Measurements from ENCODE around the gene PABPN1L. TPM values are rescaled to one million over a fixed set of nuclear protein-coding genes. Genes with fewer than 3 reads are reported as not detected.
A peak's percentile ranks its signal among the peaks of the same experiment; 100 is the strongest.

The PABPN1L gene
- polyA plus RNA-seq, 2 of the 4 experiments (the other 2 are of a cell fraction), result not detected

GRCh38 chr16:88884569-88885271 lies 18.3 kb upstream of the PABPN1L start:
- FAIRE-seq (no peak), ATAC-seq (no peak), DNase-seq (ENCODE audit: low read depth in 1 of 2, low spot score in 1 of 2) (no peak)
- Histone ChIP-seq H3K4me3 (no peak overlapping the region), H3K4me2 (no peak overlapping the region), H3K9me3 (no peaks in the 10 kb centered on the region), H3K27ac (no peak overlapping the region), H3K4me1 (peaks cover 10% of the 10 kb centered on the region; the same call in 2 of the 3 replicates)
- WGBS (ENCODE audit: missing lambda C conversion rate), result 82% methylated on average over 32 of the region's 39 CpGs
- ChIA-PET POLR2A (no interaction called here), CTCF (no interaction called here)
- no peak for TF ChIP-seq MAZ (IDR thresholded peaks at IDR 0.05; ENCODE audit: borderline replicate concordance, low read depth, low read length)
- TF ChIP-seq FOXS1 (CRISPR knock-in tag; IDR thresholded peaks at IDR 0.05), result no peak
- TF ChIP-seq BCL3 (IDR thresholded peaks at IDR 0.05), result no peak

GRCh38 chr16:88883946-88884345 lies 17.5 kb upstream of the PABPN1L start:
- no peak for TF ChIP-seq MAX (IDR thresholded peaks at IDR 0.05)
- no peak for TF ChIP-seq BCL3 (IDR thresholded peaks at IDR 0.05)
- POLR2A ChIA-PET, result no interaction called here
- ATAC-seq, result no peak
- Histone ChIP-seq H3K9me3 (no peaks in the 10 kb centered on the region), H3K4me1 (peaks cover 10% of the 10 kb centered on the region; the same call in 2 of the 3 replicates), H3K4me3 (no peak overlapping the region), H3K27ac (no peak overlapping the region), H3K4me2 (no peak overlapping the region)
- no peak for DNase-seq (ENCODE audit: low read depth in 1 of 2, low spot score in 1 of 2)
- FAIRE-seq, result no peak
- CTCF ChIA-PET, result no interaction called here
- WGBS (ENCODE audit: missing lambda C conversion rate), result 78% methylated on average over 9 of the region's 11 CpGs

GRCh38 chr16:88883117-88883895 lies 16.8 kb upstream of the PABPN1L start:
- ATAC-seq, result no peak
- POLR2A ChIA-PET, result no interaction called here

GRCh38 chr16:88882358-88883030 lies 16.0 kb upstream of the PABPN1L start:
- H3K9me3 ChIP-seq, result no peaks in the 10 kb centered on the region
- peak; percentile 8 to 42; a peak in 3 of 6 replicates for ATAC-seq
- no peak for TF ChIP-seq ZC3H11A (IDR thresholded peaks at IDR 0.05)
- no peak for TF ChIP-seq HOXA7 (CRISPR knock-in tag; IDR thresholded peaks at IDR 0.05)
- no peak for TF ChIP-seq E2F6 (IDR thresholded peaks at IDR 0.05; ENCODE audit: borderline replicate concordance, low read depth)
- WGBS (ENCODE audit: missing lambda C conversion rate), result 34% methylated on average over 12 of the region's 26 CpGs
- CTCF ChIA-PET, result no interaction called here
- H3K4me3 ChIP-seq, result no peak overlapping the region; the same call in 2 of the 3 replicates
- peaks cover 7% of the 10 kb centered on the region; the same call in 2 of the 3 replicates for H3K4me1 ChIP-seq
- no peak overlapping the region for H3K27ac ChIP-seq
- POLR2A ChIA-PET, result no interaction called here
- H3K4me2 ChIP-seq, result peak overlapping the region; percentile 58
- peak in 1 of 2 experiments; percentile 69 for DNase-seq (ENCODE audit: low read depth in 1 of 2, low spot score in 1 of 2)
- no peak for FAIRE-seq

More at GRCh38 chr16:88883117-88883895, 16.8 kb upstream of the PABPN1L start:
- Histone ChIP-seq H3K4me1 (peaks cover 10% of the 10 kb centered on the region; the same call in 2 of the 3 replicates), H3K27ac (no peak overlapping the region), H3K4me3 (no peak overlapping the region), H3K4me2 (no peak overlapping the region), H3K9me3 (no peaks in the 10 kb centered on the region)
- 81% methylated on average over 33 of the region's 49 CpGs for WGBS (ENCODE audit: missing lambda C conversion rate)
- TF ChIP-seq JUNB (IDR thresholded peaks at IDR 0.05) (no peak), CBX8 (IDR thresholded peaks at IDR 0.05) (no peak), CTCF (IDR thresholded peaks at IDR 0.05) (no peak), POLR2A (IDR thresholded peaks at IDR 0.05; ENCODE audit: low read length) (no peak)
- CTCF ChIA-PET, result no interaction called here
- DNase-seq (ENCODE audit: low read depth in 1 of 2, low spot score in 1 of 2) (no peak), FAIRE-seq (no peak)
